ENCODE results near the gene ZNF44.

ZNF44 gene

DNA sequence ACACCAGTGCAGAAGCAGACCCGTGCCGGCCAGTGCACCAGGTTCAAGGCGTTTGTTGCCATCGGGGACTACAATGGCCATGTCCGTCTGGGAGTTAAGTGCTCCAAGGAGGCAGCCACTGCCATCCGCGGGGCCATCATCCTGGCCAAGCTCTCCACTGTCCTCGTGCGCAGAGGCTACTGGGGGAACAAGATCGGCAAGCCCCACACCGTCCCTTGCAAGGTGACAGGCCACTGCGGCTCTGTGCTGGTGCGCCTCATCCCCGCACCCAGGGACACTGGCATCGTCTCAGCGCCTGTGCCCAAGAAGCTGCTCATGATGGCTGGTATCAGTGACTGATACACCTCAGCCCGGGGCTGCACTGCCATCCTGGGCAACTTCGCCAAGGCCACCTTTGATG lies 10.1 kb downstream of the ZNF44 start:
- TF ChIP-seq, protein P1, sequence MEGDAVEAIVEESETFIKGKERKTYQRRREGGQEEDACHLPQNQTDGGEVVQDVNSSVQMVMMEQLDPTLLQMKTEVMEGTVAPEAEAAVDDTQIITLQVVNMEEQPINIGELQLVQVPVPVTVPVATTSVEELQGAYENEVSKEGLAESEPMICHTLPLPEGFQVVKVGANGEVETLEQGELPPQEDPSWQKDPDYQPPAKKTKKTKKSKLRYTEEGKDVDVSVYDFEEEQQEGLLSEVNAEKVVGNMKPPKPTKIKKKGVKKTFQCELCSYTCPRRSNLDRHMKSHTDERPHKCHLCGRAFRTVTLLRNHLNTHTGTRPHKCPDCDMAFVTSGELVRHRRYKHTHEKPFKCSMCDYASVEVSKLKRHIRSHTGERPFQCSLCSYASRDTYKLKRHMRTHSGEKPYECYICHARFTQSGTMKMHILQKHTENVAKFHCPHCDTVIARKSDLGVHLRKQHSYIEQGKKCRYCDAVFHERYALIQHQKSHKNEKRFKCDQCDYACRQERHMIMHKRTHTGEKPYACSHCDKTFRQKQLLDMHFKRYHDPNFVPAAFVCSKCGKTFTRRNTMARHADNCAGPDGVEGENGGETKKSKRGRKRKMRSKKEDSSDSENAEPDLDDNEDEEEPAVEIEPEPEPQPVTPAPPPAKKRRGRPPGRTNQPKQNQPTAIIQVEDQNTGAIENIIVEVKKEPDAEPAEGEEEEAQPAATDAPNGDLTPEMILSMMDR (IDR thresholded peaks at IDR 0.05; ENCODE audit: extremely low read depth, insufficient read depth, missing control alignments): no peak
- in situ Hi-C loops (cut with MboI; ENCODE audit: low pct_unique_long_range_greater_than_20kb, low sequenced_read_pairs, unreplicated experiment): no loop called here
- DNase-seq (ENCODE audit: low spot score): no peak

DNA sequence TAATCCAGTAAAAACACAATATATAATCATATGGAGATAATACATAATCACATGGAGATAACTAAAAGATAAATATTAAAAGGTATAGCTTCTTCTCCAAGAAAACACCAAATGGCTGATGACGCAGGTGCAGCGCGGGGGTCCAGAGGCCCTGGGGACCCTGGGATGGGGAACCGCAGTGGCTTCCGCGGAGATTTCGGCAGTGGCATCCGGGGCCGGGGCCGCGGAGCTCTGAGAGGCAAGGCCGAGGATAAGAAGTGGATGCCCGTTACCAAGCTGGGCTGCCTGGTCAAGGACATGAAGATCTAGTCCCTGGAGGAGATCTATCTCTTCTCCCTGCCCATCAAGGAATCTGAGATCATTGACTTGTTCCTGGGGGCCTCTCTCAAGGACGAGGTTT lies 10.5 kb downstream of the ZNF44 start:
- no peak for DNase-seq (ENCODE audit: low spot score)
- in situ Hi-C loops (cut with MboI; ENCODE audit: low pct_unique_long_range_greater_than_20kb, low sequenced_read_pairs, unreplicated experiment): no loop called here
- TF ChIP-seq, protein P1 (IDR thresholded peaks at IDR 0.05; ENCODE audit: extremely low read depth, insufficient read depth, missing control alignments): no peak

DNA sequence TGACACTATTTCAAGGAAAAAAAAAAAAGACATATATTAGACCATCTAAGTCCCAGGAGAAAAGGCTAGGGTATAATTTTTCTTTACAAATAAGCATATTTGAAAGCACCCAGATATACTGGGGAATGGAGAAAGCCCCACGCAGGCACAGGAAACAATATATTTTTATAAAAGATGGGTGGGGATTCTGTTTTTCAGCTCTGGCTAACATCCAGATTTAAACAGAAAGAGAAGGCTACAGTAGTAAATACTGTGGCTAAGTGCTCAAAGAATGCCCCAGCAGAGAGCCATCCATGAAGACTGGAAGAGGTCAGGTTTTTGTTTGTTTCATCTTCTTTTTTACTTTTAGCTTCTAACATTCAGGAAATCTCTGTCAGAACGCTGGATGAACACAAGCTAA lies 16.0 kb downstream of the ZNF44 start:
- DNase-seq (ENCODE audit: low spot score): no peak
- TF ChIP-seq, protein P1 (IDR thresholded peaks at IDR 0.05; ENCODE audit: extremely low read depth, insufficient read depth, missing control alignments): no peak
- in situ Hi-C loops (cut with MboI; ENCODE audit: low pct_unique_long_range_greater_than_20kb, low sequenced_read_pairs, unreplicated experiment): no loop called here

DNA sequence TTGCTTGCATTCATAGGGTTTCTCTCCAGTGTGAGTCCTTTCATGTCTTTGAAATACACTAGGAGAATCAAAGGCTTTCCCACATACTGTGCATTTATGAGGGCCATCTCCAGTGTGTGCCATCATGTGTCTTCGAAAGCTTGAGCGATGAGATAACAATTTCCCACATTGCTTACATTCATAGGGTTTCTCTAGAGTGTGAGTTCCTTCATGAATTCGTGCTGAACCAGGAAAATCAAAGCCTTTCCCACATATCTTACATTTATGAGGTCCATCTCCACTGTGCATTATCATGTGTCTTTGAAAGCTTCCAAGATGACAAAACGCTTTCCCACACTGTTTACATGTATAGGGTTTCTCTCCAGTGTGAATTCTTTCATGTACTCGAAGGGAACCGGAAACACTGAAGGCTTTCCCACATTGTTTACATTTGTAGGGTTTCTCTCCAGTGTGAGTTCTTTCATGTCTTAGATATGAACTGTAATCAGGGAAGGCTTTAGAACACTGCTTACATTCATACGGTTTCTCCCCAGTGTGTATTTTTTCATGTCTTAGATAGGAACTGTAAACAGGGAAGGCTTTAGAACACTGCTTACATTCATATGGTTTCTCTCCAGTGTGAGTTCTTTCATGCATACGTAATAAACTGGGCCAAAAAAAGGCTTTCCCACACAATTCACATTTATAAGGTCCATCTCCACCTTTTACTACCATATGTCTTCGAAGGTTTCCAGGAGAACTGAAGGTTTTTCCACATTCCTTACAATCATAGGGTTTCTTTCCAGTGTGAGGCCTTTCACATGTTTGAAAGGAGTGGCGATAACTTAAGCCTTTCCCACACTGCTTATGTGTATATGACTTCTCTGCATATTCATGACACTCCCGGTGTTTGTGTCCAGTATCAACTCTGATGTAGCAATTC lies 21.4 kb downstream of the ZNF44 start:
- TF ChIP-seq, protein P1 (IDR thresholded peaks at IDR 0.05; ENCODE audit: extremely low read depth, insufficient read depth, missing control alignments): no peak
- DNase-seq (ENCODE audit: low spot score): no peak
- in situ Hi-C loops (cut with MboI; ENCODE audit: low pct_unique_long_range_greater_than_20kb, low sequenced_read_pairs, unreplicated experiment): no loop called here

DNA sequence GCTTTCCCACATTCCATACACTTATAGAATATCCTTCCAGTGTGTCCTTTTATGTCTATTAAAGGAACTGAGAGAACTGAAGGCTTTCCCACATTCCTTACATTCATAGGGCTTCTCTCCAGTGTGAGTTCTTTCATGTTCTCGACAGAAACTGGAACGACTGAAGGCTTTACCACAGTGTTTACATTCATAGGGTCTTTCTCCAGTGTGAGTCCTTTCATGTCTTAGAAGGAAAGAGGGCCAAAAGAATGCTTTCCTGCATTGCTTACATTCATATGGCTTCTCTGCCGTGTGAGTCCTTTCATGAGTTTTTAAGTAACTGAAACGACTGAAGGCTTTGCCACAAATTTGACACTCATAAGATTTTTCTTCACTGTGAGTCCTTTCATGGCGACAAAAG lies 22.3 kb downstream of the ZNF44 start:
- TF ChIP-seq, protein P1 (IDR thresholded peaks at IDR 0.05; ENCODE audit: extremely low read depth, insufficient read depth, missing control alignments): no peak
- in situ Hi-C loops (cut with MboI; ENCODE audit: low pct_unique_long_range_greater_than_20kb, low sequenced_read_pairs, unreplicated experiment): no loop called here
- DNase-seq (ENCODE audit: low spot score): no peak

DNA sequence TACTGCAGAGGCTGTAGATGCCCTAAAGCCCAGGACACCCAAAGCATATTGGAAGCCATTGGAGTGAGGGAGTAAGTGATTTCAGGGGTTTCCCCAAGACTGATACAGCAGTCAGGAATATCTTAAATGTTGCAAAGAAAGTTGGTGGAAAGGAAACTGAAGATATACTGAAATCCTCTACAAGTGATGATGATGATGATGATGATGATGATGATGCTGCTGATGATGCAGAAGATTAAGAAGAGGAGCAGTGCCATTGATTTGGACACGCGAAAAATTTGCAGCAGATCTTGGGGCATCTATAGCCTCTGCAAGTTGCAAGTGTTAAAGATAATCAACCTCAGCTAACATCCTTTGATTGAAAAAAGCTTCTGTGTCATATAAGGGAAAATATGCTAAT lies 23.8 kb downstream of the ZNF44 start:
- in situ Hi-C loops (cut with MboI; ENCODE audit: low pct_unique_long_range_greater_than_20kb, low sequenced_read_pairs, unreplicated experiment): no loop called here
- TF ChIP-seq, protein P1 (IDR thresholded peaks at IDR 0.05; ENCODE audit: extremely low read depth, insufficient read depth, missing control alignments): no peak
- DNase-seq (ENCODE audit: low spot score): no peak

Measured in GM13977 (cell line).